Caco-2 (cell line): ENCODE data around the gene ACTG1. TPM values are rescaled to one million over a fixed set of nuclear protein-coding genes. Genes with fewer than 3 reads are reported as not detected.
A peak's percentile ranks its signal among the peaks of the same experiment; 100 is the strongest.

Experiments
- BruUV-seq: library from RNA; stranded (reverse); fragments of 400-500 nt; replicated peaks from 2 replicates; lab custom pipeline; 2021; lab: Mats Ljungman, UMichigan
- CTCF ChIA-PET: fragments of 300-600 bp; sonication (Branson Sonifier 250); formaldehyde crosslinking; loops from one replicate; lab custom pipeline; 2022; ENCODE audit warnings: antibody characterized with exemption; lab: Charles Lee
- POLR2A ChIA-PET: fragments of 300-600 bp; sonication (Branson Sonifier 250); formaldehyde crosslinking; loops from one replicate; lab custom pipeline; 2022; ENCODE audit warnings: antibody characterized with exemption; lab: Charles Lee
- DNase-seq, 2 experiments: peaks; one replicate each; pipeline versions ENCODE4 v3.0.0 to v3.0.0-alpha.2; 2020 to 2022
- H3K27me3 ChIP-seq: replicated peaks from 2 replicates; pipeline ENCODE4 v1.6.0; 2011; ENCODE audit warnings: low read length; ENCODE audit not compliant: control insufficient read depth, insufficient read depth
- H3K36me3 ChIP-seq: 2 replicates; pipeline ENCODE4 v1.5.1; 2011; ENCODE audit warnings: low read length; ENCODE audit not compliant: control insufficient read depth, insufficient read depth
- H3K4me1 ChIP-seq: fragments of 250-450 bp; sonication (Bioruptor Pico); 2 replicates; pipeline ENCODE4 v1.5.1; 2020; ENCODE audit warnings: mild to moderate bottlenecking
- H3K4me3 ChIP-seq: 2 replicates; pipeline ENCODE4 v1.5.1; 2011; ENCODE audit warnings: low read depth, mild to moderate bottlenecking, control low read depth, low read length
- H3K9me3 ChIP-seq: fragments of 250-450 bp; sonication (Bioruptor Pico); 2 replicates; pipeline ENCODE4 v1.5.1; 2020; ENCODE audit warnings: mild to moderate bottlenecking, moderate library complexity
- H3K27ac Mint-ChIP-seq: one replicate; pipeline ENCODE4 v1.8.0; 2022; ENCODE audit warnings: mixed read lengths; ENCODE audit not compliant: unreplicated experiment
- H3K27me3 Mint-ChIP-seq: one replicate; pipeline ENCODE4 v1.8.0; 2022; ENCODE audit warnings: mixed read lengths; ENCODE audit not compliant: insufficient read depth, unreplicated experiment
- H3K36me3 Mint-ChIP-seq: one replicate; pipeline ENCODE4 v1.8.0; 2022; ENCODE audit warnings: mild to moderate bottlenecking, mixed read lengths; ENCODE audit not compliant: insufficient read depth, unreplicated experiment
- H3K4me1 Mint-ChIP-seq: one replicate; pipeline ENCODE4 v1.8.0; 2022; ENCODE audit warnings: low read depth, mixed read lengths; ENCODE audit not compliant: unreplicated experiment
- H3K4me3 Mint-ChIP-seq: one replicate; pipeline ENCODE4 v1.8.0; 2022; ENCODE audit warnings: mild to moderate bottlenecking, moderate library complexity, mixed read lengths; ENCODE audit not compliant: unreplicated experiment
- H3K9me3 Mint-ChIP-seq: one replicate; pipeline ENCODE4 v1.8.0; 2022; ENCODE audit warnings: mixed read lengths; ENCODE audit not compliant: unreplicated experiment
- CTCF ChIP-seq, 2 experiments: fragments of 200-600 bp in 1 of 2; IDR thresholded peaks; 1 replicate in 1 of 2; 2 replicates in 1 of 2; pipeline versions ENCODE4 v1.5.1 to v1.8.0; 2011 to 2022; ENCODE audit warnings: antibody characterized with exemption in 1 of 2, control low read depth in 1 of 2, inconsistent platforms in 1 of 2, low read depth in 1 of 2, low read length in 1 of 2, mild to moderate bottlenecking in 1 of 2, moderate library complexity in 1 of 2; ENCODE audit not compliant: insufficient read depth in 1 of 2, severe bottlenecking in 1 of 2, unreplicated experiment in 1 of 2
- intact Hi-C: fragments of 100-400 bp; cut with micrococcal nuclease; formaldehyde crosslinking; loops from one replicate; pipeline ENCODE4 v1.10.0; 2022; ENCODE audit not compliant: unreplicated experiment
- total RNA-seq: library from RNA; stranded (reverse); gene quantifications from 2 replicates; pipeline ENCODE4 v1.2.3, GENCODE V29; 2022

The ACTG1 gene
- total RNA-seq, 1 experiment from 2014 or later, result 1,436 TPM

DNA sequence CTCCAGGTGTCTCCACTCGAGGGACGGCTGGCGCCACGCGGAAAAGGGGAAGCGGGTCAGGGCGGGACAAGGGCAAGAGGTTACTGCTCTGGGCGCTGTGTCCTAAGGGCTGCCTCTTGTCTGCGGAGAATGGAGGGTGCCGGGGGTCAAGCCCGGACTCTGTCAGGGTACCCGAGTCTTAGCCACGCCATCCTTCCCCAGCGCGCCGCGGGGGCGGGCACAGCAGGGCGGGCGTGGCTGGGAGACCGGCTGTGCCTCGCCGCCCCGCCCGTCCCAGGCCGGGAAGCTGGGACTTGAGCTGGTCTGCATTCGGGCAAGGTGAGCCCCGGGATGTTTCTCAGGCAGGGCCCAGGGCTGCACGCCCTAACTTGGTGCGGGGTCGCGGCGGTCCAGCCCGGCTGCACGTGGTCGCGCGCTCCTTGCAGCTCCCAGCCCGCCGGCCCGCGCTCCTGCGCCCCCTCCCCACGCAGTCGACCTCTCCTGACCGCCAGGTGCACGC is 6.2 kb upstream of the ACTG1 start:
- TF ChIP-seq CTCF (IDR thresholded peaks at IDR 0.05; ENCODE audit: insufficient read depth in 1 of 2, low read depth in 1 of 2, low read length in 1 of 2, severe bottlenecking in 1 of 2, unreplicated experiment in 1 of 2), result no peak
- intact Hi-C loops, result loop anchor here (1.0 to 10.0 kb wide), 3 partner anchors 34 to 124 kb away; partner anchors contain the start of gene BAHCC1
- no peaks in the 10 kb centered on the region for H3K27me3 Mint-ChIP-seq
- peaks cover 20% of the 10 kb centered on the region for H3K4me1 Mint-ChIP-seq
- ChIA-PET POLR2A (interaction anchor here (0.7 to 1.8 kb wide), 4 partner anchors 8 to 226 kb away, joined by 4 to 6 read pairs (median 4); no protein-coding TSS in a partner anchor), CTCF (interaction anchor here (0.5 to 1.6 kb wide), 13 partner anchors 15 to 296 kb away, joined by 3 to 7 read pairs (median 4); partner anchors contain the start of genes BAHCC1 and CEP131)
- peaks cover 5% of the 10 kb centered on the region; the same call in 1 of the 2 replicates for H3K36me3 ChIP-seq
- H3K4me3 Mint-ChIP-seq, result peak overlapping the region; percentile 77
- peak; percentile 67 to 73 for DNase-seq
- no peaks in the 10 kb centered on the region for H3K27me3 ChIP-seq
- H3K4me1 ChIP-seq, result peaks cover 33% of the 10 kb centered on the region
- peaks cover 39% of the 10 kb centered on the region for H3K36me3 Mint-ChIP-seq
- peak overlapping the region; percentile 58 for H3K27ac Mint-ChIP-seq
- H3K4me3 ChIP-seq, result peak overlapping the region; percentile 74
- BruUV-seq, result no TSS peak
- H3K9me3 Mint-ChIP-seq, result no peaks in the 10 kb centered on the region
- H3K9me3 ChIP-seq, result no peaks in the 10 kb centered on the region

DNA sequence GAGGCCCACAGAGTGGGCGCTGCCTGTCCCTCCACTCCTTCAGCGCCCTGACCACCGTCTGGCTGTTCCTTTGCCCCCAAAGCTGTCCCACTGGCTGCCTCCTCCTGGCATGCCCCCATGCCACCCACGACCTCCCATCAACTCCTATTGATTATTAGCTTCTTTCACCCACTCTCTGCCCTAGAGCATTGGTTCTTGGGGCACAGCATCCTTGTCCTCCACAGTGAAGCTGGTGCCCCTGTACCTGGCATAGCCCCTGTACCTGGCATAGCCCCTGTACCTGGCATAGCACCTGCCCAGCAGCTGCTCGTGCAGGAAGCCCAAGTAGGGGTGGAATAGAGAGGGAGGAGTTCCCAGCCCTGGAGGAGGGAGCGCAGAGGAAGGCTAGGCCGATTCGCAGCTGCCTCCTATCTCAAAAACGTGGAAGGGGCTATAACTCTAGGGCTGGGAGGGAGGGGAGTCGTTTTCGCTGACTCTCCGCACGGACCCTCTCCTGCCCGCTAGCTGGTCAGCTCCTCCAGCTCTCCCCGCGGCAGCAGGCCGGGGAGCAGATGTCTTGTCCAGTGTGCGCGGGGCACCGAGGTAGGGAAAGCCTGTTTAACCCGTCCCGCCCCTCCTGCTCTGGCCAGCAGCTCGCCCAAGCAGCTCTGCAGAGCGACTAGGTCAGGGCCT is 5.7 kb upstream of the ACTG1 start:
- Mint-ChIP-seq H3K9me3 (no peaks in the 10 kb centered on the region), H3K27ac (peak overlapping the region; percentile 58), H3K4me1 (peaks cover 20% of the 10 kb centered on the region), H3K27me3 (no peaks in the 10 kb centered on the region), H3K4me3 (peak overlapping the region; percentile 77), H3K36me3 (peaks cover 41% of the 10 kb centered on the region)
- no TSS peak for BruUV-seq
- ChIA-PET POLR2A (interaction anchor here (1.0 to 1.8 kb wide), 3 partner anchors 7 to 15 kb away, joined by 4 to 6 read pairs (median 5); no protein-coding TSS in a partner anchor), CTCF (interaction anchor here (0.5 to 1.6 kb wide), 8 partner anchors 16 to 295 kb away, joined by 3 to 7 read pairs (median 4); partner anchors contain the start of genes BAHCC1 and CEP131)
- no peaks in the 10 kb centered on the region for H3K27me3 ChIP-seq
- H3K4me3 ChIP-seq, result peak overlapping the region; percentile 74
- H3K9me3 ChIP-seq, result no peaks in the 10 kb centered on the region
- intact Hi-C loops, result loop anchor here (2.0 to 10.0 kb wide), 2 partner anchors 83 to 123 kb away; partner anchors contain the start of gene BAHCC1
- H3K4me1 ChIP-seq, result peaks cover 33% of the 10 kb centered on the region
- DNase-seq, result peak in 1 of 2 experiments; percentile 76
- TF ChIP-seq CTCF (IDR thresholded peaks at IDR 0.05; ENCODE audit: insufficient read depth in 1 of 2, low read depth in 1 of 2, low read length in 1 of 2, severe bottlenecking in 1 of 2, unreplicated experiment in 1 of 2), result no peak
- peaks cover 5% of the 10 kb centered on the region; the same call in 1 of the 2 replicates for H3K36me3 ChIP-seq
